Measurements from ENCODE around the gene CCDC8. TPM values are rescaled to one million over a fixed set of nuclear protein-coding genes. Genes with fewer than 3 reads are reported as not detected.

The CCDC8 gene
- total and polyA plus RNA-seq, 8 donors = 0.29 to 22.9 (median 2.6) TPM; not detected in 2

DNA sequence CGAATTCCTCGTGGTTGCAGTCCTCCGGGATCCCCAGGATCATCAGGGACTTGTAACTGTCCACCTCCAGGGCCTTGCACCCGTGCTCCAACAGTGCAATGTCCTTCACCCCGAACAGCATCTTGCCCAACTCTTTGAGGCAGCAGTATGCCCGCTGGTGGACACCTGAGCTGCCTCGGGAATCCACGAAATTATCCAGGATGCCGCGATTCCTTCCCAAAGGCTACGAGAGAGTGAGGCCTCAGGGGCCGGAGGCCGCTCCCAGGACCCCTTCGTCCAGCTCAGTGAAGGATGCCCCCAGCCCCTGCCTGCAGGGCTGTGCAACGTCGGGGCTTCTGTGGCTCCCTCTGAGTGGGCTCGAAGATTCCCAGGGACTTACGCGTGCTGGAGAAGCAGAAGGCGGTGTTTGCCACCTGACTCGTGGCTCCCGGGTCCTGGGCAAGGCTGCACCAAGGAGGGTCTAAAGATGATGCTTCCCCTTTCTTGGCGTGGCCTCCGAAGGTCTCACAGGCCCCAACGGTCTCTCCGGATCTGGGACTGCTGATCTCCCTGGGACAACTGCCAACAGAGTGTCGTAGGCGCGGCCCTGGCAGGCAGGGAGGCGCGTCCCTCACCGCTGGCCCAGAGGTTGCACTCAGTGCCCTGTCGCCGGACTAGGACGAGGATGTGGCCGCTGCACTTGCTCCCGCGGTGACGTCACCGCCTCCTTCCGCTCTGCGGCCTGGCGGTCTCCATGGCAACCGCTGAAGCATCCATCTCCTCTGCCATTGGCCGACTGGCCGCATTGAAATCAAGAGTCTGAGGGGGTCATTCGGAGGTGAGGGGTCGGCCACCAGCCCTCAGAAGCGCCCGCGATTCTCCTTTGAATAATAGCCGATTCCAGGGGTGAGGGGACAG is 15.1 kb upstream of the CCDC8 start, which contains the start of gene PNMA8C:
TSS of gene PNMA8C (minus strand) at position 698 of the 897 bp plus-strand sequence. CDS start at position 121, 577 bp downstream.
- H3K36me3 ChIP-seq = no peaks in the 10 kb centered on the region
- intact Hi-C loops (cut with DNase I; ENCODE audit: low total_unique reads) = no loop called here
- H3K9me3 ChIP-seq = no peaks in the 10 kb centered on the region
- TF ChIP-seq EP300 (IDR thresholded peaks at IDR 0.05) (no peak), POLR2A (IDR thresholded peaks at IDR 0.05) (no peak), POLR2AphosphoS5 (IDR thresholded peaks at IDR 0.05) (no peak)
- TF ChIP-seq, protein P1, sequence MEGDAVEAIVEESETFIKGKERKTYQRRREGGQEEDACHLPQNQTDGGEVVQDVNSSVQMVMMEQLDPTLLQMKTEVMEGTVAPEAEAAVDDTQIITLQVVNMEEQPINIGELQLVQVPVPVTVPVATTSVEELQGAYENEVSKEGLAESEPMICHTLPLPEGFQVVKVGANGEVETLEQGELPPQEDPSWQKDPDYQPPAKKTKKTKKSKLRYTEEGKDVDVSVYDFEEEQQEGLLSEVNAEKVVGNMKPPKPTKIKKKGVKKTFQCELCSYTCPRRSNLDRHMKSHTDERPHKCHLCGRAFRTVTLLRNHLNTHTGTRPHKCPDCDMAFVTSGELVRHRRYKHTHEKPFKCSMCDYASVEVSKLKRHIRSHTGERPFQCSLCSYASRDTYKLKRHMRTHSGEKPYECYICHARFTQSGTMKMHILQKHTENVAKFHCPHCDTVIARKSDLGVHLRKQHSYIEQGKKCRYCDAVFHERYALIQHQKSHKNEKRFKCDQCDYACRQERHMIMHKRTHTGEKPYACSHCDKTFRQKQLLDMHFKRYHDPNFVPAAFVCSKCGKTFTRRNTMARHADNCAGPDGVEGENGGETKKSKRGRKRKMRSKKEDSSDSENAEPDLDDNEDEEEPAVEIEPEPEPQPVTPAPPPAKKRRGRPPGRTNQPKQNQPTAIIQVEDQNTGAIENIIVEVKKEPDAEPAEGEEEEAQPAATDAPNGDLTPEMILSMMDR (IDR thresholded peaks at IDR 0.05) = no peak
- WGBS, 5 donors = 28 to 40% (median 29%) methylated on average over 17 to 52 of the region's 52 CpGs
- peaks cover 6 to 31% (median 19%) of the 10 kb centered on the region in 4 donors for H3K4me1 ChIP-seq
- DNase-seq = peak; percentile 50 to 91
- peak within 1 kb of the TSS in 1 of 5 donors; percentile 13 for H3K27ac ChIP-seq
- H3K4me3 ChIP-seq = peak within 1 kb of the TSS; percentile 8 to 34 (median 18)
- peaks cover 0 to 91% (median 25%) of the 10 kb centered on the region in 3 donors for H3K27me3 ChIP-seq

DNA sequence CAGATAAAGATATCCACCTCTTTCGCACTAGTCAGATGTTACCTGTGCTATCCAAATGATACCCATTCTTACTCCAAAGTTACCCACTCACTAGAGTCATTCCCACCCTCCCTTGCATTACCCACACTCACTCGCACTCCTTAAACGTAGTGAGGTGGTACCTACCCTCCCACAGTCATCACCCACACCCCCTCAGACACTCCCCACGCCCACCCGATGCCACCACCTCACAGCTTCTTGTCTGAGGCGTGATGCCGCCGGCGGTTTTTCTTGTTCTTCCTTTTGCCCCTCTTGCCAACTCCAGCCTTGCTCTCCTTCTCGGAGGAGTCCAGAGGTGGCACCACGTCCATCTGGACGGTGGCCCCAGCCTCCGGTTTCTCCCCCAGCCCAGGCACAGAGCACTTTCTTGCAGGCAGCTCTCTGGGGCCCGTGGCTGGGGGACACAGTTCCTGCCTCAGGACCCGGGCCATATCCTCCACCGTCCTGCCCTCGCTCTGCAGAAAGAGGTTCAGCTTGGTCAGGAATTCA is 14.2 kb upstream of the CCDC8 start:
- H3K36me3 ChIP-seq = no peaks in the 10 kb centered on the region
- WGBS, 5 donors = 79 to 87% (median 80%) methylated on average over 17 of the region's 17 CpGs
- peaks cover 6 to 31% (median 19%) of the 10 kb centered on the region in 4 donors for H3K4me1 ChIP-seq
- no peak for DNase-seq
- H3K27ac ChIP-seq = no peak overlapping the region
- H3K9me3 ChIP-seq = no peaks in the 10 kb centered on the region
- intact Hi-C loops (cut with DNase I; ENCODE audit: low total_unique reads) = no loop called here
- peaks cover 0 to 85% (median 25%) of the 10 kb centered on the region in 3 donors for H3K27me3 ChIP-seq
- no peak overlapping the region for H3K4me3 ChIP-seq
- no peak for TF ChIP-seq POLR2A (IDR thresholded peaks at IDR 0.05)
- no peak for TF ChIP-seq EP300 (IDR thresholded peaks at IDR 0.05)
- TF ChIP-seq POLR2AphosphoS5 (IDR thresholded peaks at IDR 0.05) = no peak
- TF ChIP-seq, protein P1 (IDR thresholded peaks at IDR 0.05) = no peak

DNA sequence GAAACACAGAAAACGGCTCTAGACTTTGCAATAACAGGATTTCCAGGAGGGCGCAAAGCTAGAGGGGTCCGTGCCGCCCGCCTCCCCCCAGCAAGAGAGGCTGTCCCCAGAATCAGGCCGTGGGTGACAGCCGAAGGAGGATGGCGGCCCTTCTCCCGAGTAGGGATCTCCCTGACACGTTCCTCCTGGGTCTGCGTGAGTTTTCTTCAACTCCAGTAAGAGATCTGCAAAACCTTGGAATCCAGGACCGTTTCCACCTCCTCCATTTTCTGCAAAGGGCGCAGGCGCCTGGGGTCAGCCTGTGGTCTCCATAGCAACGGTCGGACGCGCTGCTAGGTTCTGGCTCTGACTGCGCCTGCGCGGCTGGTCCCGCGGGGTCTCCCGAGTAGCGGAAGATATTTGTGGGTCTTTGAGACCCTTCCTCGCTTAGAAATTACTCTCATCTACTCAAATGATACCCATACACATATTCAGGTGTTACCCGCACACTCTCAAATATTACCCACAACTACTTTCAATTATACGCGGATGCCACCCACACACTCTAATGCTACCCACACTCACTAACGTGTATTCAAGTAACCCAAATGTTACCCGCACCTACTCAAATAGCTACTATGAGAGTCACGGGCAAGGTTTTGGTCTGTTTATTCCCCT is 13.3 kb upstream of the CCDC8 start:
- TF ChIP-seq EP300 (IDR thresholded peaks at IDR 0.05) (no peak), POLR2AphosphoS5 (IDR thresholded peaks at IDR 0.05) (no peak), POLR2A (IDR thresholded peaks at IDR 0.05) (no peak)
- TF ChIP-seq, protein P1 (IDR thresholded peaks at IDR 0.05) = no peak
- peaks cover 0 to 83% (median 24%) of the 10 kb centered on the region in 3 donors for H3K27me3 ChIP-seq

DNA sequence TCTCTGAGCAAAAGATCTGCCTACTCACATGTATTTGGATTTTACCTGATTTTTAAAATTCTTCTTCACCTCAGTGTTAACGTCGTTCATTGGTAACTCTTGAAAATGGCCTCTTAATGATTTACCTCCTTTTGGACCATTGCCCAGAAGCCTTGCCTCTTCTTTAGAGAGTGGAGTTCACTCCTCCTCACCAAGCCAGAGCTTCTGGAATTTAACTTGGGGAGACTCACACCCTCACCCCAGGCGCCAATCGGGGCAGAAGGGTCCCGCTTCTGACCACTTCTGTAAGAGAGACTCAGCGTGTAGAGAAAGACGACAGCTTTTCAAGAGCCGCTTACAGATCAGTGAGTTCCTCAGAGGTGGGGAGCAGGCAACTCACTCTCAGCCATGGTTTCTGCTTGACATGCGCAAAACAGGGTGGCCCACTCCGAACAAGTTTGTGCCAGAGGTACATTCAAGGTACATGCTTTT is 12.7 kb upstream of the CCDC8 start:
- no peak for TF ChIP-seq POLR2A (IDR thresholded peaks at IDR 0.05)
- no peak for TF ChIP-seq POLR2AphosphoS5 (IDR thresholded peaks at IDR 0.05)
- TF ChIP-seq, protein P1 (IDR thresholded peaks at IDR 0.05) = no peak
- no peak for TF ChIP-seq EP300 (IDR thresholded peaks at IDR 0.05)
- Histone ChIP-seq H3K27me3 (peaks cover 0 to 78% (median 19%) of the 10 kb centered on the region in 3 donors), H3K4me3 (peak overlapping the region; percentile 54 to 58 (median 56)), H3K9me3 (no peaks in the 10 kb centered on the region), H3K27ac (peak overlapping the region in 3 of 5 donors; percentile 22 to 54 (median 50)), H3K36me3 (no peaks in the 10 kb centered on the region), H3K4me1 (peaks cover 6 to 31% (median 19%) of the 10 kb centered on the region in 4 donors)
- intact Hi-C loops (cut with DNase I; ENCODE audit: low total_unique reads) = no loop called here
- 0 to 7% (median 2%) methylated on average over 9 to 10 of the region's 10 CpGs for WGBS, 5 donors
- DNase-seq = peak in 1 of 2 donors; percentile 87

More for the DNA sequence above, 13.3 kb upstream of the CCDC8 start:
- Histone ChIP-seq H3K27ac (peak overlapping the region in 3 of 5 donors; percentile 22 to 54 (median 50)), H3K4me3 (peak overlapping the region; percentile 54 to 58 (median 56)), H3K36me3 (no peaks in the 10 kb centered on the region), H3K4me1 (peaks cover 6 to 31% (median 19%) of the 10 kb centered on the region in 4 donors), H3K9me3 (no peaks in the 10 kb centered on the region)
- intact Hi-C loops (cut with DNase I; ENCODE audit: low total_unique reads) = no loop called here
- peak; percentile 55 to 96 for DNase-seq
- 1 to 3% (median 2%) methylated on average over 31 to 32 of the region's 32 CpGs for WGBS, 5 donors
